Stimulated activated CD8-positive, alpha-beta memory T cell treated with anti-CD3 and anti-CD28 coated beads, Interleukin-15, amount 100 ng/mL, for 48 hours (primary cell): ENCODE data around the gene POLK.
"Not testable (repeated sequence)": the region's sequence is repeated elsewhere in the genome, so short reads cannot be mapped to it uniquely, and the experiment has no call there.

Experiments used
- DNase-seq, 2 donors: peaks; one replicate each; pipeline ENCODE4 v3.0.0-alpha.2; 2020; ENCODE audit warnings: low read depth in 2 of 2

Gene POLK

DNA sequence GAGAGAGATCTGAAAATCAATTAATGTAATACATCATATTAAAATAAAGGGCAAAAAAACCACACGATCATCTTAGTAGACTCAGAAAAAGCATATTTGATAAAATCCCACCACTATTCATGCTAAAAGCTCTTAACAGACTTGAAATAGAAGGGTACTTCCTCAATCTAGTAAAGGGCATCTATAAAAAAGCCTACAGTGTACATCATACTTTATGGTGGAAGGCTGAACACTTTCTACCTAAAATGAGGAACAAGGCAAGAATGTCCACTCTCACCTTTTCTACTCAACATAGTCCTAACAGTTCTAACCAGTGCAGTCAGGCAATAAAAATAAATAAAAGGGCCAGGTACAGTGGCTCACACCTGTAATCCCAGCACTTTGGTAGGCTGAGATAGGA, 38.9 kb downstream of the POLK start:
- no peak for DNase-seq

DNA sequence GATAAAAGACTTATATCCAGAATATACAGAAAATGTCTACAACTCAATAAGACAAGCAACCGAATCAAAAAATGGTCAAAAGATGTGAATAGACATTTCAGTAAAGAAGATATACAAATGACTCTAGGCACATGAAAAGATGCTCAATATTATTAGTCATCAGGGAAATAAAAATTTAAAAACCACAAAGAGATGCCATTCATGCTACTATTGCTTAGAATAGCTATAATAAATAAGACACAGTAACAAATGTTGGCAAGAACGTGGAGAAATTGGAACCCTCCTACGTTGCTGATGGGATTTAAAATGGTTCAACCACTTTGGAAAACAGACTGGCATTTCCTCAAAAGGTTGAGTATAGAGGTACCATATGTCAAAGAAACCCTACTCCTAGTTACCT, 39.8 kb downstream of the POLK start:
- no peak for DNase-seq

- DNase-seq, result no peak
Measured at GRCh38 chr5:75552764-75553163, 41.1 kb downstream of the POLK start.

GRCh38 chr5:75553358-75553757, 41.7 kb downstream of the POLK start:
- DNase-seq, result no peak

DNA sequence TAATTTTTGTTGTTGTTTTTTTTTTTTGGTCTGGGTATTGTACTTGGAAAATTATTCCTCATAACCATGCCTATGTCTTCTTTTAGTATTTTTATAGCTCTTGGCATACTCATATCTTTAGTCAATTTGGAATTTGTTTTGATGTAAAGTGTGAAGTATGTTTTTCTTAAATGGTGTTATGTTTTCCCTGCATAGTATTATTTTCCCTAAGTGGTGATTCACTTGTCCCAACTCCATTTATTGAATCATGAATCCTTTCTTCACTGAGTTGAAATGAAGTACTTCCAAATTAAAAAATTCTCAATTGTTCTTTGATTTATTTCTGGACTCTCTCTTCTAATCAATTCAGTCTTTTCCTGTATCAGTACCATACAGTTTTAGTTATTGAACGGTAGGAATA, 46.5 kb downstream of the POLK start:
- no peak for DNase-seq

- no peak for DNase-seq
Measured at GRCh38 chr5:75558981-75559632, 47.4 kb downstream of the POLK start.

- not testable (repeated sequence) for DNase-seq
Measured at GRCh38 chr5:75560655-75561054, 49.0 kb downstream of the POLK start.

- DNase-seq, result not testable (repeated sequence)
Measured at GRCh38 chr5:75565991-75566709, 54.5 kb downstream of the POLK start.

- peak in 1 of 2 donors; percentile 43 for DNase-seq
Measured at GRCh38 chr5:75566710-75567309, 55.1 kb downstream of the POLK start.

DNA sequence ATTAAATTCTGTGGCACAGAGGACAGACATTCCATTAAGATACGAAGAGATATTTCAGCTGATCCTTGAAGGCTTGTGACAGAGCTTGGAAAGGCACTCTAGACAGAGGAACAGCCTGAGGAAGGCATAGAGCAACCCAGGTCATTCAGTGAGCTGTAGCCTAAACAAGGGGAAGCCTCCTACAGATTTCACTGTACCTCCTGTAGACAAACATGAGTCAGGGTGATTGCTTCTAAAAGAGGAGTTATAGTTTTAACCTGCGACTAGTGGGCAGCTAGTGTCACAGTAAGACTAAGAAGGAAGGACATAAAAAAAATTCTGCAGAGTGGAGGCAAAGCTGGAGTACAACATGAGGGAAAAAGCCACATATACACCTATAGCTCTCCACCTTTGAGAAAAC, 56.0 kb downstream of the POLK start:
- no peak for DNase-seq

GRCh38 chr5:75568202-75568601, 56.5 kb downstream of the POLK start:
- DNase-seq, result no peak

DNA sequence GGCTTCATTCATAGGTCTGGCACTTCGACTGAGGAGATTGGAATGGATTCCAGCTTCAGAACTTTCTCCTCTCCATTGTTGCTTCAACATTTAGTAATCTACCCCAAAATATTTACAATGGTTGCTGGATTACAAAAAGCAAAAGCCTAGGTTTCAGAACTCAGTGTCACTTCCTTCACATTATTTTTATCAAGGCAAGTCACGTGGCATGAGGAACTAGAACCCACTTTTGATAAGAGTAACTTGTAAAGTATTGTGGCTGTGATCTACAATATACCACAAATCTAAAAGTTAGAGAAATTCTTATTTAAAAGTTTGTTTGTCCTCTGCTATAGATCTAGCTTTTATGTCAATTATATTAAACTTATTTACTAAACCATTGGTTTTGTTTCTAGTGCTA, 59.9 kb downstream of the POLK start:
- no peak for DNase-seq

- no peak for DNase-seq
Measured at GRCh38 chr5:75574791-75575190, 63.1 kb downstream of the POLK start.

DNA sequence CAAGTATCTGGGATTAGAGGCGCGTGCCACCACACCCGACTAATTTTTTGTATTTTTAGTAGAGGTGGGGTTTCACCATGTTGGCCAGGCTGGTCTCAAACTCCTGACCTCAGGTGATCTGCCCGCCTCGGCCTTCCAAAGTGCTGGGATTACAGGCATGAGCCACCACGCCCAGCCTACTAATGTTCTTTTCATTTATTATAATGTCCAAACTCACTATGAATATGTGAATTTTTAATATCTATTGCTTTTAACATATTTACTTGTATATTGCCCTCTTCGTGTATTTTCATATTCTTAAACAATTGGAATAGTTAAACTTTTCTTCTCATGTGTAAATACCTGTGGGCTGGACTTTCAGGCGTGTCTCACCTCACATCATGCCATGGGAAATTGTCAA, 66.6 kb downstream of the POLK start:
- not testable (repeated sequence) for DNase-seq

DNA sequence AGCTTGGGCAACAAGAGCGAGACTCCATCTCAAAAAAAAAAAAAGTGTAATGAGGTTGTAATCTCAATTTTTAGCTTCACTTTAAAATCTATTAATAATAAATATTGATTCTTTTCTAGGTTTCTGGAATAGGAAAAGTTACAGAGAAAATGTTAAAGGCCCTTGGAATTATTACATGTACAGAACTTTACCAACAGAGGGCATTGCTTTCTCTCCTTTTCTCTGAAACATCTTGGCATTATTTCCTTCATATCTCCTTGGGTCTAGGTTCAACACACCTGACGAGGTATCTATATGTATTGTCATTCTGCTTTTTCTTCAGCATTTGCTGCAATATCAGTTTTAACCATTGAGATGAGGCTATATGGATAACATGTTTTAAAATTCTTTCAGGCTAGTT, 73.0 kb downstream of the POLK start:
- DNase-seq, result no peak

DNA sequence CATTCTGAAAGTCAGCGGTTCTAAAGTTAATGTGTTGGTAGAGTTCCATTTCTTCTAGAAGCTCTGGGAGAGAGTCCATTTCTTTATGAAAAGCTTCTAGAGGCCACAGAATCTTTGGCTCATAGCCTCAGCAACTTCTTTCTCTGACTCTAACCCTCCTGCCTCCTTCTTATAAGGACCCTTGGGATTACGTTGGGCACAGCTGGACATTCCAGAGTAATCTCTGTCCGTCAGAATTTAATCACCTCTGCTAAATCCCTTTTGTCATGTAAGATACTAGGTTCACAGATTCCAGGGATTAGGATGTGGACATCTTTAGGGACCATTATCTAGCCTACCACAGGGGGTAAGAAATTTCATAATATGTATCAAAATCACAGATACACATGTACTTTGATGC, 77.0 kb downstream of the POLK start:
- no peak for DNase-seq

GRCh38 chr5:75600535-75600934, 88.8 kb downstream of the POLK start:
- DNase-seq, result no peak

- no peak for DNase-seq
Measured at GRCh38 chr5:75601567-75601966, 89.9 kb downstream of the POLK start.

DNA sequence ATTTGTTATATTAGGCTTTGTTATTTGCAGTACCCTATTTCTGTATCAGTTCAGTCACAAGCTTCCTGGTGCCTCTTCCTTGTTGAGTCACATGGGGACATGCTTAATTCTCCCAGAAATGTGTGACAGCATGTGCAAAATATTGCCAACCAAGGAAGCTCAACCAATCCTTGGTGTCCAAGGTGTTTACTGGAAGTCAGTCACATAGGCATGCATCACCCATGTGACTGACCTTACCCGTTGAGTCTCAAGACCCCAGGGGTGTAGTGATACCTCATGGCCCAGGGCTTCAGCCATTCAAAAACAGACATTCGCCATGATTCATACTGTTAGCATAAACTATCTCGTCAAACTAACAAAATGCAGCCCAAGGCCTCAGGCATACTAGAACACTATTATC, 90.3 kb downstream of the POLK start:
- no peak for DNase-seq

DNA sequence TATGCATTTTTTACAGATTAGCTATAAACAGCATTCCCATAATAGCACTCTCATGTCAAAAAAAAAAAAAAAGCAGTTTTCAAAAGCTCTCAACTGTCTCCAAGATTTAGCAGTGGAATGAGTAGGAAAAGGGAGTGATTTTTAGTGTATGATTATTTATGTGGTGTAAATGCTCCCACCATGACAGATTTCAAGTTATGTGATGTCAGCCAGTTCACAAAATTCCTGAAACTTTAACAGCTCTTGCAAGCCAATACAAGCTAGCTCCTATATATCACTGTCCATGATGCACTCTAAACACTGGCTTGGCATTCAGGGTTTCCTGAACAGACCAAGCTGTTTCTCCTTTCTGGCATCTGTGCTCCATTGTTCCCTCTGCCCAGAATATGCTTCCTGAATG, 91.7 kb downstream of the POLK start:
- no peak for DNase-seq

GRCh38 chr5:75603821-75604220, 92.1 kb downstream of the POLK start:
- no peak for DNase-seq

DNA sequence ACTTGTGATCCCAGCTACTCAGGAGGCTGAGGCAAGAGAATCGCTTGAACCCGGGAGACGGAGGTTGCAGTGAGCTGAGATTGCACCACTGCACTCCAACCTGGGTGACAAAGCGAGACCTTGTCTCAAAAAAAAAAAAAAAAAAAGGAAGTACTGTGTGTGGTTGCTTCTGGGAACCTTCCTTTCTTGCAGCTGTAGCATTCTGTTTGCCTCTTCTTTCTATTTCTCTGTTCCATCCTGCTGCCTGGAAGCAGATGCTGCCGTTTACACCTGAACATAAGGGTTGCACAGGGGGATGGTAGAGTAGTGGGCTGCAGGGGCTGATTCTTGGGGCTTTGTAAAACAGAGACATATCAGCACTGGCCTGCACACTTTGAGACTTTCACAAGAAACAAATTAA, 95.7 kb downstream of the POLK start:
- DNase-seq, result not testable (repeated sequence)

DNA sequence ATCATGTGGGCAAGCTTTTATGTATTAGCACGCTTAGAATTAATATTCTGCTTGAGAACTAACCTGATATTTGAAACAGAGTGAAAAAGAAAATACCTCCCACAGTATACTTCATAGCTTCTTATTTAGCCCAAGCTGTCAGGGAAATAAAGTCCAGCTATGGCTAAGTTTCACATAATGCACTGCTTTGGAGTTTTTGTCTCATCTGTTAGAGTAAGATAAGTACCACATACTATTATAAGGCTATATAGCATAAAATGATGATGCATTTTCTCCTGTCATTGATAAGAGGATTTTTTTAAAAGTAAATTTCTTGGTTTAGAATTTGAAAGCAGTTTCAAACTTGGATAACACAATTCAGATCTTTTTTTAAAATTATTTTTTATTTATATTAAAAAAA, 97.2 kb downstream of the POLK start:
- DNase-seq, result no peak
